ENCODE measurements around the gene MCHR2.
"Not testable (repeated sequence)": the region's sequence is repeated elsewhere in the genome, so short reads cannot be mapped to it uniquely, and the experiment has no call there.

The MCHR2 gene

GRCh38 chr6:99993533-99994251, at the start of gene MCHR2:
MCHR2 (minus strand) TSS chr6:99994223; CDS start chr6:99956147, 38,076 bp downstream.
- no peak for DNase-seq (ENCODE audit: low read depth in 3 of 3, low spot score in 1 of 3)

DNA sequence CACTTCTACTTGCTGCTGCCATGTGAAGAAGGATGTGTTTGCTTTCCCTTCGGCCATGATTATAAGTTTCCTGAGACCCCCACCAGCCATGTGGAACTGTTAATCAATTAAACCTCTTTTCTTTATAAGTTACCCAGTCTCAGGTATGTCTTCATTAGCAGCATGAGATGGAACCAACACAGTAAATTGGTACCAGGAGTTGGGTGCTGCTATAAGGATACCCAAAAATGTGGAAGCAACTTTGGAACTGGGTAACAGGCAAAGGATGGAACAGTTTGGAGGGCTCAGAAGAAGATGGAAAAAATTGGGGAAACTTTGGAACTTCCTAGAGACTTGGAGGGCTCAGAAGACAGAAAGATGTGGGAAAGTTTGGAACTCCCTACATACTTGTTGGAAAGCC, 44.5 kb upstream of the MCHR2 start:
- not testable (repeated sequence) for DNase-seq (ENCODE audit: low read depth in 3 of 3, low spot score in 1 of 3)

- no peak for DNase-seq (ENCODE audit: low read depth in 3 of 3, low spot score in 1 of 3)
Measured at GRCh38 chr6:100035873-100036653, 42.0 kb upstream of the MCHR2 start.

GRCh38 chr6:100023798-100024197, 29.8 kb upstream of the MCHR2 start:
- no peak for DNase-seq (ENCODE audit: low read depth in 3 of 3, low spot score in 1 of 3)

DNA sequence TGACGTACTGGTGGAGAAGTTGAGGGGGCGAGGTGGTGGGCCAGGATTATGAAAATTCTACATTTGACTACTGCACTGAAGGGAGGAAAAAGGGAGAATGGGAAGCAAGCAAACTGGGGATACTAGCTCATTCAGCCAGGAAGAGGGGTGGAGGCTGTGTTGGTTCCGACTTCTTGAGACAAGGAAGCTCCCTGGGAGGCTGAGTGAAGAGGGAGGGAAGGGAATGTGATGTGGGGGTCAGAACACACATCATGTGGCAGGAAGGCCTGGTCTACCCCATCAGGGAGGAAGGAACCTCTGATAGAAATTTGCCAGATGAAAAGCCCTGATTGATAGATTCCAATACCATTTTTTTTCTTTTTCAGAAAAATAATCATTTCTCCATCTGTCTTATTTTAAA, 28.8 kb upstream of the MCHR2 start:
- no peak for DNase-seq (ENCODE audit: low read depth in 3 of 3, low spot score in 1 of 3)

DNA sequence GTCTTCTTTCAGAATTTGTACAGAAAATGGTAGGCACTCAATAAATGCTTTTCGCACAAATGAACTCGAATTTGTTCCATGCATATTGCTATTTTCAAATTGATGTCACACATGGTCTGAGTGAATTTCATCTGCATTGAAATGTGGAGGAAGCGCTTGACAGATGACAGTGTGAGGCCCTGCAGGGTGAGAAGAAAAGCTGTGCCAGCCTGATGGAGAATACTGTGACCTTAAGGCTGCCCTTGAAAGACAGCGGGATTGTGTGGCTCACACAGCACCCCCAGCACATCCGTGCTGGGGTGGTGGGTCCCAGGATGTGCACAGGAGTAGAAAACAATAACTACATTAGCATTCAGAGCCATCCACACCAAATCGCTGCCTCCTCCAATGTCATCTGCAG, 14.8 kb upstream of the MCHR2 start:
- no peak for DNase-seq (ENCODE audit: low read depth in 3 of 3, low spot score in 1 of 3)

DNA sequence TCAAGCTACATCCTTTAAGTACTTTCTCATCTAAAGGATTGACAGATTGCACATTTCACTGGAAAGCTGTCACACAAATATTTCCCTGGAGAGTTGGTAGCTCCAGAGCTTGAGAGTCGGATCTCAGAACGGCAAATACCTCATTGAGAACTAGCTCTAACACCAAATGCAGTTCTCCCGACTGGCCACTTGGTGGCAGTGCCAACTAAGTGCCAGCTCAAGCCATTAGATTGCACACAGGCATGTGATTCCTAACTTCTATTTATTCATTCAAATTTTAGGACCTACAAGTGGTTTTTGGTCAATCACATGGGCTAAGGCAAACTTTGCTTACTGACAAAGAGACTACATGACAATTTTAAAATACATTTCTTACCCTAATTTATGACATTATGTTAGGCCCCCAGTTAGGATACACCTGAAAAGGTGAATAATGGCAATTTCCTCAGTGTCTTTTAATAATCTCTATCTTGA, 7.9 kb upstream of the MCHR2 start:
- peak in 1 of 3 donors; percentile 18 for DNase-seq (ENCODE audit: low read depth in 3 of 3, low spot score in 1 of 3)

GRCh38 chr6:99997141-99997540, 3.1 kb upstream of the MCHR2 start:
- DNase-seq (ENCODE audit: low read depth in 3 of 3, low spot score in 1 of 3), result no peak

DNA sequence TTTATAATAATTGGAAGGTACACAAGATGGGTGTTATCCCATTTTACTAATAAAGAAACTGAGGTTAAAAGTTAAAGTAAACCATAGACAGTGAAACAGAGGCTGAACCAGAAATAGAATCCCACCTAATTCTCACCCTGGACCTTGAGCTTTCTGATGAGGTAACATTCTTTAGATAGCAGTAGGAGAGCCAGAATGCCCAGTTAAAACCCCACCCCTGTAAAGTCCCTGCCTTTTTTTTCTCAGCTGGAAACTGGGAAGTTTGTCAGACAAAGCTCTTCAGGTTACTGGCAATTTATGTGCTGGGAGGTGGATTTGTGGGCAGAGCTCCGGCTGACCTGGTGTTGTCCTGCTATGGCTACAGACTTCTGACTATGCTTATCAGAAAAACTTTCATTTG, 1.9 kb upstream of the MCHR2 start:
- DNase-seq (ENCODE audit: low read depth in 3 of 3, low spot score in 1 of 3), result no peak

- DNase-seq (ENCODE audit: low read depth in 3 of 3, low spot score in 1 of 3), result no peak
Measured at GRCh38 chr6:99993146-99993532, 884 bp downstream of the MCHR2 start.

DNA sequence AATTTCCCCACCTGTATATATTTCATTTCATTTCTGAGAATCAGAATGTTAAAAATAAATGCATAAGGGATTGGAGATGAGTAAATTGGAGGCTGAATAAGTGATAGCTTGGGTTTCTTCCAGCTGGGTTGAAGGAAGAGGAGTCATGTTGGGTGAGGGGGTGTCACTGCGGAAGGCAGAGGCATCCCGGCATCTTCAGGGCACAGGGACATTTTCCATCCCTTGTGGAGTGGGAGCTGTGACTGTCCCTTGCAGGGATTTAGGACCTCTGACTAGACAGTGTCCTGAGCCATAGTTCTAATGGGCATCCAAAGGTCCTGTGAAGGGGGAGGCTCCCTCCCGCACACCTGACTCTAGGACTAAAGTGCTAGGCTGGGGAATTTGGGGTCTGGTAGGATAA, 2.1 kb downstream of the MCHR2 start:
- no peak for DNase-seq (ENCODE audit: low read depth in 3 of 3, low spot score in 1 of 3)

DNA sequence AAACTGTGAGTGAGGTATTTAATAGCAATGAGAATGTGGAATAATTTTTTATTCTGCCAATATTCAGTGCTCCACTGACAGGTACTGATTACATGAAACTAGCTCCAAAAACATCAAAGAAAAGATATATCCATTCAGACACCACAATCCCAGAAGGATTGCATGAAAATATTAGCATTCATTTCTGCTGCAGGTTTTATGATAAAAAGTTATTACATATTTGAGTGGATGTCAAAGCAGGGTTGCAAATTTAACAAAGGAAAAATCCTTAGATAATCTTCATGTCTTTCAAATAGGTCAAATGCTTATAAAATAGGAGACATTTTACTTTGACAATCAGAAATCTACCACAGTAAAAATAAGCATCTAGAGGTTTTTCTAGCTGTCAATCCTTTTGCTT, 13.3 kb downstream of the MCHR2 start:
- no peak for DNase-seq (ENCODE audit: low read depth in 3 of 3, low spot score in 1 of 3)

DNA sequence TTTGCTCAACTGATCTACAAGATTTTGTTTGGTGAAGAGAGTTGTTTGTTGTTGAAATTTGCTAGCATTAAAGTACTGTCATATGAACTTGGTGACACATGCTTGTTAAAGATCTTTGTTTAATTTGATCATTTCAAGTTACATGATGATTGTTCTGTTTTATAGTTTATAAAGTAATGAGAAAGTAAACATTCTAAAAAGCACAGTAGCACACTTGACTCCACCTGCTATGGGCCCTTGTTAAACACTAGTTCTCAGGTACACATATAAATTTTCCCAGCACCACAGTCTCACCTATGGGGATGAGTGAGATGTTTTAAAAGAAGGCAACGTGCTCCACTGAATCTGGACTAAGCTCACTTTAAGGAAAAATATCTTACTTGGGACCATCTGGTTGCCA, 14.1 kb downstream of the MCHR2 start:
- DNase-seq (ENCODE audit: low read depth in 3 of 3, low spot score in 1 of 3), result no peak

GRCh38 chr6:99967052-99967451, 27.0 kb downstream of the MCHR2 start:
- no peak for DNase-seq (ENCODE audit: low read depth in 3 of 3, low spot score in 1 of 3)

DNA sequence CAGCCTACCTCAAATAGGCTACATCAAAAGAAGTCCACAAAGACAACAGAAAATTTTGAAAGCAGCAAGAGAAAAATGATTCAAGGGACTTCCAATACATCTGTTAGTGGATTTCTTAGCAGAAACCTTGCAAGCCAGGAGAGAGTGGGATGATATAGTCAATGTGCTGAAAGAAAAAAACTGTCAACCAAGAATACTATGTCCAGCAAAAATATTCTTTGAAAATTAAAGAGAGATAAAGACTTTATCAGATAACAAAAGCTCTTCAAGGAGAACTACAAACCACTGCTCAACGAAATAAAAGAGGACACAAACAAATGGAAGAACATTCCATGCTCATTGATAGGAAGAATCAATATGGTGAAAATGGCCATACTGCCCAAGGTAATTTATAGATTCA, 34.0 kb downstream of the MCHR2 start:
- no peak for DNase-seq (ENCODE audit: low read depth in 3 of 3, low spot score in 1 of 3)

GRCh38 chr6:99951016-99951805, 42.8 kb downstream of the MCHR2 start:
- no peak for DNase-seq (ENCODE audit: low read depth in 3 of 3, low spot score in 1 of 3)

GRCh38 chr6:99946005-99946404, 48.0 kb downstream of the MCHR2 start:
- no peak for DNase-seq (ENCODE audit: low read depth in 3 of 3, low spot score in 1 of 3)

DNA sequence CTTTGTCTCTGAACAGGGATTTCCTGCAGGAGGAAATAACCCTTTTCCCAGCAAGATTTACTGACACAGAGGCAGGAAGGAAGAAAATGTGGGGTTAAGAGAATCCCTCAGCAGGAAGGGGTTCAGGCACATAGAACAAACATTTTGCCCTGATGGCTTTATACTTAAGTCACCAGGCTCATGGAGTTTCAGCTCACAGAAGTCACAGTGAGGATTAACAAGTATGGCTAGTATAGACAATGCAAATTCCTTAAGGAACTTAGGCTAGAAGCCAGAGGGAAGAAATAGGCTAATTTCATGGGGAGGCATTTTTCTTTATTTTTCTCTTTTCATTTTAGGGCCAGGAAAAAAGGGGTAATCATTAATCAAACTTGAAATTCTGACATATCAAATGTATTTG, 50.2 kb downstream of the MCHR2 start:
- no peak for DNase-seq (ENCODE audit: low read depth in 3 of 3, low spot score in 1 of 3)

- DNase-seq (ENCODE audit: low read depth in 3 of 3, low spot score in 1 of 3), result no peak
Measured at GRCh38 chr6:99940582-99940981, 53.4 kb downstream of the MCHR2 start.

- DNase-seq (ENCODE audit: low read depth in 3 of 3, low spot score in 1 of 3), result no peak
Measured at GRCh38 chr6:99933129-99933528, 60.9 kb downstream of the MCHR2 start.

GRCh38 chr6:99912657-99913056, 81.4 kb downstream of the MCHR2 start:
- DNase-seq (ENCODE audit: low read depth in 3 of 3, low spot score in 1 of 3), result no peak
